HepG2 (cell line): ENCODE data around the gene IRF1. TPM values are rescaled to one million over a fixed set of nuclear protein-coding genes. Genes with fewer than 3 reads are reported as not detected.

ENCODE experiments used
- CBX2 ChIP-seq, 2 experiments: fragments of 200-600 bp in 1 of 2; sonication (generic); formaldehyde crosslinking in 1 of 2; IDR thresholded peaks; 2 replicates each; pipeline versions ENCODE4 v1.7.0 to v1.8.1; 2018 to 2022; ENCODE audit warnings: low read depth in 2 of 2, low read length in 1 of 2, mild to moderate bottlenecking in 1 of 2, missing genetic modification reagents in 1 of 2
- ELF3 ChIP-seq: IDR thresholded peaks from 2 replicates; pipeline ENCODE4 v1.6.1; 2016; ENCODE audit warnings: missing genetic modification reagents, missing compliant biosample characterization
- HNRNPK ChIP-seq: fragments of 200-400 bp; formaldehyde crosslinking; IDR thresholded peaks from 2 replicates; pipeline ENCODE4 v1.6.1; 2018; ENCODE audit warnings: low read length, low read depth, moderate library complexity, mild to moderate bottlenecking; ENCODE audit not compliant: poor library complexity, severe bottlenecking
- MAX ChIP-seq: IDR thresholded peaks from 2 replicates; pipeline ENCODE4 v1.6.1; 2012; ENCODE audit warnings: inconsistent platforms
- NFIC ChIP-seq: IDR thresholded peaks from 2 replicates; pipeline ENCODE4 v1.6.1; 2012; ENCODE audit warnings: mild to moderate bottlenecking, low read length, inconsistent platforms
- NFKB2 ChIP-seq: sonication (generic); formaldehyde crosslinking; IDR thresholded peaks from 2 replicates; pipeline ENCODE4 v1.4.0; 2020; ENCODE audit warnings: missing genetic modification reagents, borderline replicate concordance
- PRDM4 ChIP-seq: sonication (generic); formaldehyde crosslinking; IDR thresholded peaks from 2 replicates; pipeline ENCODE4 v1.9.0; 2021; ENCODE audit warnings: missing genetic modification reagents, borderline replicate concordance
- SP140L ChIP-seq: sonication (generic); formaldehyde crosslinking; IDR thresholded peaks from 2 replicates; pipeline ENCODE4 v1.4.0; 2020; ENCODE audit warnings: missing genetic modification reagents, borderline replicate concordance
- WIZ ChIP-seq: sonication (generic); formaldehyde crosslinking; IDR thresholded peaks from 2 replicates; pipeline ENCODE4 v1.5.1; 2020; ENCODE audit warnings: mild to moderate bottlenecking, missing genetic modification reagents
- ZBTB40 ChIP-seq, 2 experiments: fragments of 450-650 bp in 1 of 2; sonication (generic) in 1 of 2; formaldehyde crosslinking in 1 of 2; IDR thresholded peaks; 2 replicates each; pipeline versions ENCODE4 v1.6.1 to v1.8.0; 2016 to 2022; ENCODE audit warnings: antibody characterized with exemption in 1 of 2, mild to moderate bottlenecking in 1 of 2, missing genetic modification reagents in 1 of 2
- ZFP82 ChIP-seq: sonication (generic); formaldehyde crosslinking; IDR thresholded peaks from 2 replicates; pipeline ENCODE4 v1.5.1; 2020; ENCODE audit warnings: mild to moderate bottlenecking, missing genetic modification reagents, borderline replicate concordance
- ZNF230 ChIP-seq: sonication (generic); formaldehyde crosslinking; IDR thresholded peaks from 2 replicates; pipeline ENCODE4 v1.4.0; 2020; ENCODE audit warnings: mild to moderate bottlenecking, missing genetic modification reagents
- ZNF543 ChIP-seq: sonication (generic); formaldehyde crosslinking; IDR thresholded peaks from 2 replicates; pipeline ENCODE4 v1.4.0; 2020; ENCODE audit warnings: mild to moderate bottlenecking, missing genetic modification reagents
- ZNF737 ChIP-seq: sonication (generic); formaldehyde crosslinking; IDR thresholded peaks from 2 replicates; pipeline ENCODE4 v1.5.0; 2020; ENCODE audit warnings: missing genetic modification reagents, mild to moderate bottlenecking, borderline replicate concordance
- ZNF788 ChIP-seq: sonication (generic); formaldehyde crosslinking; IDR thresholded peaks from 2 replicates; pipeline ENCODE4 v1.5.0; 2020; ENCODE audit warnings: mild to moderate bottlenecking, missing genetic modification reagents, borderline replicate concordance
- polyA plus RNA-seq, 8 experiments: library from polyadenylated mRNA; depleted of rRNA in 3 of 8; stranded (reverse) in 7 of 8; unstranded in 1 of 8; fragments of >200 nt; fragmentation: Illumina TruSeq in 4 of 8; extraction: Trizol in 4 of 8; gene quantifications; 2 replicates each; pipeline versions ENCODE4 v1.2.1 to v1.2.3, GENCODE V29; 2011 to 2016; ENCODE audit warnings: low read depth in 4 of 8, missing spikeins in 1 of 8, mixed read lengths in 1 of 8; ENCODE audit not compliant: insufficient read depth in 1 of 8
- total RNA-seq, 5 experiments: library from RNA; depleted of rRNA; stranded (reverse); fragments of >200 nt; fragmentation: Illumina TruSeq; extraction: Trizol; gene quantifications; 2 replicates each; pipeline ENCODE4 v1.2.3, GENCODE V29; 2016; ENCODE audit warnings: low read depth in 1 of 5

The IRF1 gene
- total and polyA plus RNA-seq, 2 of the 13 experiments (the other 11 are each of a cell fraction or from before 2014, with no cell fraction given) = 4.1 to 8.8 TPM

- no peak for TF ChIP-seq PRDM4 (CRISPR knock-in tag)
- TF ChIP-seq NFIC = 0 out of 2 replicates have a peak, but pooled peaks have one; percentile 43
- peak; percentile 96 for TF ChIP-seq ELF3 (CRISPR knock-in tag)
- no peak for TF ChIP-seq CBX2 (IDR thresholded peaks at IDR 0.05; ENCODE audit: low read depth, low read length)
- no peak for TF ChIP-seq CBX2 (CRISPR knock-in tag; IDR thresholded peaks at IDR 0.05; ENCODE audit: low read depth)
- no peak; the same call in 1 of the 2 replicates for TF ChIP-seq NFKB2 (CRISPR knock-in tag)
- TF ChIP-seq ZBTB40 (IDR thresholded peaks at IDR 0.05) = no peak
- no peak for TF ChIP-seq ZBTB40 (CRISPR knock-in tag; IDR thresholded peaks at IDR 0.05)
- no peak; the same call in 1 of the 2 replicates for TF ChIP-seq MAX
- TF ChIP-seq HNRNPK = no peak
- no peak for TF ChIP-seq ZNF543
- no peak for TF ChIP-seq ZFP82 (CRISPR knock-in tag)
- TF ChIP-seq ZNF788 = peak; percentile 34; the same call in 1 of the 2 replicates
- TF ChIP-seq SP140L = no peak
- no peak for TF ChIP-seq WIZ (CRISPR knock-in tag)
- TF ChIP-seq ZNF230 (CRISPR knock-in tag) = no peak
- no peak for TF ChIP-seq ZNF737 (CRISPR knock-in tag)
Measured at GRCh38 chr5:132500931-132501628, 10.5 kb upstream of the IRF1 start (continued).
